H7 (cell line): ENCODE results near the gene TRAPPC5. TPM values are rescaled to one million over a fixed set of nuclear protein-coding genes. Genes with fewer than 3 reads are reported as not detected.

Experiments used
- DNase-seq: peaks from one replicate; pipeline ENCODE4 v3.0.0; 2012
- H3K27me3 ChIP-seq: 2 replicates; pipeline ENCODE4 v1.6.0; 2011; ENCODE audit warnings: mild to moderate bottlenecking, low read length; ENCODE audit not compliant: control insufficient read depth, insufficient read depth
- H3K36me3 ChIP-seq: replicated peaks from 2 replicates; pipeline ENCODE4 v1.5.1; 2011; ENCODE audit warnings: low read length; ENCODE audit not compliant: control insufficient read depth, insufficient read depth
- H3K4me3 ChIP-seq: 2 replicates; pipeline ENCODE4 v1.5.1; 2011; ENCODE audit warnings: low read depth, mild to moderate bottlenecking, control low read depth, low read length, moderate library complexity; ENCODE audit not compliant: insufficient read depth
- total RNA-seq: library from RNA; depleted of rRNA; stranded (reverse); fragments of >200 nt; shearing (Covaris generic); gene quantifications from 2 replicates; pipeline ENCODE4 v1.2.3, GENCODE V29; 2014; rRNA removed

The TRAPPC5 gene
- 92.2 and 137 TPM in 2 replicates for total RNA-seq

DNA sequence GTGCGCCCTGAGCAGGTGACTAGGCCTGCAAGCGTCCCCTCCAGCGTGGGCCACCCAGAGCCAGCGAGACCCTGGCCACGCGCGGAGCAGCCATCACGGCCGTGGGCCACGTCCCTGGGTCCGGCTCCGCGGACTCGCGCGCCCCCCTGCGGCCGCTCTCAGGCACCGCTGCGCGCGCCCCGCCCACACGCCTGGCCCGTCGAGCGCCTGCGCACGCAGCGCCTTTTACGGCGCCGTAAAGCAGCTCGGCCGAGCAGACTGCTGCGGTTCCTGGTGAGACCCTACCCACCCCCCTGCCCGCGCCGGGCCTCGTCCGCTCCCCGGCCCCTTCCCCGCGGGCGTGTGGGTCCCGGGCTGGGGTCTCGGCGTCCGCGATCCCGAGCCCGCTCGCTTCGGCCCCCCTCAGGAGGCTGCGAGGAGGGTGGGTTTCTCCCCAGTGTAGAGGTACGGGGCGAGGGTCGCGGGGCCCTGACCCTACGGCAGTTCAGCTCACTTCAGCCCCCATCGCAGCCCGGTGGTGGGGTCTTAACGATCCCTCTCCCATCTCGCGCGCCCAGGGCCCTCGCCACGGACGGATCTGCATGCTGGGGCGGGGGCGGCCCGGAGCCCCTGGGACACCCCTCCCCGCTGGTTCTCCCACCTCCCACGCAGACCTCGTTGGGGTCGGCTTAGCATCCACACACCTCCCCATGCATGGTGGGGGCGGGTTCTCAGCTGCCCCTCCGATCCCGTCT, at the start of gene TRAPPC5:
Gene TRAPPC5 (plus strand): TSS at position 228 of the 734 bp plus-strand sequence. CDS start 1,421 bp downstream, outside the sequence.
- H3K4me3 ChIP-seq = peak within 1 kb of the TSS; percentile 92
- peaks cover 7% of the 10 kb centered on the region; the same call in 1 of the 2 replicates for H3K27me3 ChIP-seq
- peaks cover 5% of the 10 kb centered on the region for H3K36me3 ChIP-seq
- peak; percentile 98 for DNase-seq

DNA sequence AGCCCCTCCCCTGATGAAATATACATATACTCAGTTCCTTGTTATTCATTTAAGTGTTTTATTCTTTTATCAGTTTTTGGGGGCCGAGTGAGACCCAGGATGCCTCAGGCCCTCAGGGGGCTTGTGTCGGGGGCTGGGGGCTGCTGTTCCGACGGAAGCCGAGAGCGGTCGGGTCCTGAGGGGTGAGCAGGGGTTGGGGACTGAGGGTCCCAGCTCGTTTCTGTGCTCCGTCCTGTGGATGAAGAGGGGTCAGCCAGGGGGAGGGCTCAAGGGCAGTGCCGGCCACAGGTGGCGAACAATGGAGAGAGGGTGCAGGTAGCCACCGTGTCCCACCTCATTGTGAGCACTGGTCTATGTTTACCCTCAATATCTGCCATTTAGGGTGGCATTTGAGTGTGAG, 49.1 kb upstream of the TRAPPC5 start:
- H3K4me3 ChIP-seq = no peak overlapping the region
- H3K27me3 ChIP-seq = peaks cover 18% of the 10 kb centered on the region
- DNase-seq = no peak
- H3K36me3 ChIP-seq = peaks cover 3% of the 10 kb centered on the region

DNA sequence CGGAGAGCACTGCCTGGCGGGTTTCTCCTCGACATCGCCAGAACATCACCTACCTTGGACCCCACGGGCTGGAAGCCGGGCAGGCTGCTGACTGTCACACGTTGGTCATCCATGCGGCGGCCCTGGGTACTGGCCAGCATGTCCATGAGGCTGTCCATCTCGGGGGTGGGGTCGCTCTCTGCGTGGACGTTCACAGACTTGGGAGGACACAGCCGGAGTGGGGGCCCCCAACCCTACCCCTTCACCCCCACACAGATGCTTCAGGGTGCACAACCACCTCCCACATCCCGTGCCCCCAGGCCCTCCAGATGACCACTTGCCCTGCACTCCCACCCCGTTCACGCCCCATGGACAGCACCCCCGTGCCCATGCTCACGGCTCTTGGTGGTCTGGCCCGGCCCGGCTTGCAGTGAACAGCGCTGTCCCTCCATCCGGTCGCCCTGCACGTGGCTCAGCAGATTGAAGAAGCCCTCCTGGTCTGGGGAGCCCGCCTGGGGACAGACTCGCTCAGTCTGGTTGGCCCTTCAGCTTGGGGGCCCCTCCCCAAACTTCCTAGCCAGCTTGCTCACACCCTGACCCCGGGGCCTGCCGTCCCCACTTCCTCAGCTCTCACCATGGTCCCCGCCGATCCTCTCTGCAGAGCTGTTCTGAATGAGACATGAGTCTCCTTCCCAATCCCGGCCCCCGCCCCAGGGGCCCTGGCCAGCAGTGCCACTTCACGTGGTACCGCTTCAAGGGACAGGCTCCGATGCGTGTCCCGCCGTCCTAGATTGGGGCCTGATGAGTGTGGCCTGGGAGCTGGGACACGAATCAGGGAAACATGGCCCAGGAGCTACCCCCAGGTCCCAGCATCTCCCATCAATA, 48.1 kb upstream of the TRAPPC5 start:
- Histone ChIP-seq H3K27me3 (peaks cover 19% of the 10 kb centered on the region), H3K36me3 (no peaks in the 10 kb centered on the region; the same call in 1 of the 2 replicates), H3K4me3 (no peak overlapping the region)
- DNase-seq = no peak

DNA sequence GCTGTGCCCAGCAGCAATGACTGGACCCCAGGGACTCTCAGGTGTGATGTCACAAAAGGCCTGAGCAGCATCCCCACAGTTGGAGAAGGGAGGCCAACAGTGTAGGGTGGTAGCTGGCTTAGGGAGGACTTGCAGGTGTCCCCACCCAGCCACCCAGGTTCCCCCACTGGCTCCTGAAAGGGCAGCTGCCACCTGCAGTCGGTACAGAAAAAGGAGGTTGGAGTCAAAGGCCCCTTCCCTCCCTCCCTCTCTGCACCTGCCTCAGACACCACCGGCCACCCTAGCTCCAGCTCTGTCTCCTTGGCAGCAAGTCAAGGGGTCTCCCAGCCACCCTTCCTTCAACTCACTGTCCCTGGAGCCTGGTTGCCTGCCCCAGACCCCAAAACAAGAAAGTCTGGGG, 46.9 kb upstream of the TRAPPC5 start, which contains the start of gene PCP2:
Gene PCP2 (minus strand): TSS at position 22 of the 400 bp plus-strand sequence. CDS start 262 bp downstream, outside the sequence.
- no peaks in the 10 kb centered on the region; the same call in 1 of the 2 replicates for H3K36me3 ChIP-seq
- peaks cover 19% of the 10 kb centered on the region for H3K27me3 ChIP-seq
- no peak for DNase-seq
- H3K4me3 ChIP-seq = no peak within 1 kb of the TSS

DNA sequence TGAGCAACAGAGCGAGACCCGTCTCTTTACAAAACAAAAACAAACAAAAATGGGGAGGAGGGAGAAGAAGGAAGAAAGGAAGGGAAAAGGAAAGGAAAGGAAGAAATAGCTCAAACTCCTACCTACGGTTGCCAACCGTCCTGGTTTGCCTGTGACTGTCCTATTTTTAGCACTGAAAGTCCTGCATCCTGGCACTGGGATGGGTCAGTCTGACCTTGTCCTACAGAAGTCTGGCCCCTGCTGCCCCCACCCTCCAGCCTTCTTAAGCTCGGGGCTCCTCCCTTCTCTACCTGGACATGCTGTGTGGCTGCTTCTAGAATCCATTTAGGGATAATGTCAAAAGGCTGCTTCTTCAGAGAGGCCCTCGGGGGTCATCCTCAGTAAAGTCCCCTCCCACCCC, 45.0 kb upstream of the TRAPPC5 start:
- H3K36me3 ChIP-seq = peaks cover 3% of the 10 kb centered on the region
- no peak for DNase-seq
- no peak overlapping the region for H3K4me3 ChIP-seq
- H3K27me3 ChIP-seq = peaks cover 19% of the 10 kb centered on the region

DNA sequence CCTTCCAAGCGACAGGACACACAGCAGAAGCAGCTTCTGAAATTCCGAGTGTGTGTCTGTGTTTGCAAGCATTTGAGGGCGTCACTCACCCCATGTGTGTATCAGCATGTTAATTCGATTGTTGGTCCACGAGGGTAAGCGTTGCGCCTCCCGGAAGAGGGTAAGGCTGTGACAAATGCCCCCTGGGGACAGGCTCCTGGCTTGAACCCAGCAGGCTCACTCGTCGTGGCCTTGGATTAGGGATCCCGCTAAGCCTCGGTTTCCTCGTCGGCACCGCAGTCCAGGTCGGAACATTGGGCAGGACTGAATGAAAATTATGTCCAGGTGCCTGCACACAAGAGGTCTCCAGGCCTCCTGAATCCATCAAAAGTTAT, 44.3 kb upstream of the TRAPPC5 start:
- H3K4me3 ChIP-seq = no peak overlapping the region

DNA sequence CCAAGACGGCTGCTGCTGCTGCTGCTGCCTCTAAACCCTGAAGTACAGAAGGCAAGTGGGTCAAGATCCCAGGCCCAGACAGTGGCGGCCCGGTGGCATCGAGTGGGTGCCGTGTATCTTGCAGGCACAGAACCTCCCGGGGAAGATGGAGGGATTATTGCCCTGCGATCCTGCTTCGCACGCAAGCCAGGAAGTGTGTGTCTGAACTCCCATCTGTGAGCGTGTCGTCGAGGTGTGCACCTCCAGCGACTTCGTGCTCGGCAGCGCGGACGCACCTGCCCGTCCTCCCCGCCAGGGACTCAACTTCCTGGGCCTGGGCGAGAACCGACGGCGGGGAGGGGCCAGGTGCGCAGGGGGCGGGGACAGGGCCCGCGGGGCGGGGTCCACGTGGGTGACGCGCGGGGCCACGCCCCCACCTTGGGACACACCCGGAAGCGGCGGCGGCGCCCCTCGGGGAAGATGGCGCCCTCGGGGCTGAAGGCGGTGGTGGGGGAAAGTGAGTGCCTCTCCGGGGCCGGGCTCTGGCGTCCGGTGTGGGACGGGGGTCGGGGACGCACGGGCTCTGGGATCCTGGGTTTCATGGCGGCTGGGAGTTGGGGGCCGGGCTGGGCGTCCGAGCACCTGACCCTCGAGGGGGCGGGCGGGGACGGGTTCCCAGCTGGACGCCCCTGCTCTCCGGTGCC, 43.8 kb upstream of the TRAPPC5 start, which contains the start of gene STXBP2:
Gene STXBP2 (plus strand): TSS at position 420 of the 683 bp plus-strand sequence. CDS start 40 bp downstream, at position 460.
- peaks cover 19% of the 10 kb centered on the region for H3K27me3 ChIP-seq
- DNase-seq = peak; percentile 100
- H3K36me3 ChIP-seq = peaks cover 3% of the 10 kb centered on the region
- H3K4me3 ChIP-seq = peak within 1 kb of the TSS; percentile 58

More for the DNA sequence above, 44.3 kb upstream of the TRAPPC5 start:
- Histone ChIP-seq H3K36me3 (peaks cover 3% of the 10 kb centered on the region), H3K27me3 (peaks cover 19% of the 10 kb centered on the region)
- no peak for DNase-seq

DNA sequence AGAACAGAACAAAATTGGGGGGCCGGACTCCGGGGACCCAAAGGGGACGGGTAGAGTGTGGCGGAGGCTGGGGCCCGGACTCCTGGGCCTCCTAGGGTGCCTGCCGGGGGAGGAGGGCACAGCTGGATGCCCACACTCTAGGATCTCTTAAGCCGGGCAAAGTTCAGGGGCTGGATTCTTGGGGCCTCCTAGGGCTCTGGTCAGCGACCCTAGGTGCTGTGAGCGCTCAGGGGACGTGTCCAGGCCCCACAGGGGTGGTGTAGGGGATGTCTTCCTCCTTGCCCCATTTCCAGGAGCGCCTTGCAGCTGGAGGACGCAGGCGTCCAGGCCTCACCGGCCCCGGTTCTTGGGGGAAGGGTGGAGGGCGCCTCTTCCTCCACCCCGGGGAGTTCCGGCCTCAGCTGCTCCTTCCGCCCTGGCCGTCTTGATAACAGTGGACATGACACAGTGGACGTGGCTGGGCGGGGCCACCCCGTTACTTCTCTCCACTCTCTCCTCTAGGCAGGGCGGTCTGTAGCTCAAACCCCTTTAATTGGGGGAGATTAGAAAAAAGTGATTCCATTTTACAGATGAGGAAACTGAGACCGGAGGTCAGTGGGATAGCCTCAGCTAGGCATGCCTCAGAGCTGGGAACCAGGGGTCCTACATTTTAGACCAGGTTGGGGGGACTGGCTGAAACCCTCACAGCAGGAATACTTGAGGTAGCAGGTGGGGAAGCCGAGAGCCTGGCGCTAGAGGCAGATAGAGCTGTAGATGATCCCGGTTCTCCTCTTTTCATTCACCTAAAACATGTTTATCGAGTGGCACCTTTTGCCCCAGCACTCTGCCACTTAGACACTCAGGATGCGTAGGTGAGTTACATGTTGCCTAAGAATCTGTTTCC, 43.0 kb upstream of the TRAPPC5 start:
- peak; percentile 81 for DNase-seq
- Histone ChIP-seq H3K4me3 (peak overlapping the region; percentile 58), H3K27me3 (peaks cover 19% of the 10 kb centered on the region), H3K36me3 (peaks cover 3% of the 10 kb centered on the region)

DNA sequence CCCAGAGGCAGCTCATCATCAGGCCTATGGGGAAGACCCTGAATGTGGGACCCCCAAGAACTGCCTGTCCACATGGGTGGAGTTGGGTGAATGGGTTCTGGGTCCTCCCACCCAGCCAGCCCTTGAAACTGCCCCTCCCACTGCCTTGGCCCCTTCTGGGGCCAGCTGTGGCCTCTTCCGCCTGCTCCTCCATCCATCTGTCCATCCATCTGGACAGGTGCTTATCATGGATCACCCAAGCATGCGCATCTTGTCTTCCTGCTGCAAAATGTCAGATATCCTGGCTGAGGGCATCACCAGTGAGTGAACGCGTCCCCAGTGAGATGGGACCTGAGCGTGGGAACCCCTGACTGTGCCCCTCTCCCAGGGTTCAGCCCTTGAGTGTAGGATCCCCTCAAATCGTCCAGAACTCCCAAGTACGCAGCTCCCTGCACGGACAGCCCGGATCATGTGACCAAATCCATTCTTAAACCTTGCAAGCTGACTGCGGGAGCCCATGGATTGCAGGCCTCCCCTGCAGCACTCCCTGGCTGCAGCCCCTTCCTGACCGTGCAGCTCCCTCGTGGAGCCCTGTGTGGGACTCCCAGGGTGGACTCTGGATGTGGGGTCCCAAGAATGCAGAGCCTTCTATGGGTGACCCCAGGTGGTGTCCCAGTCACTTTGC, 41.7 kb upstream of the TRAPPC5 start:
- no peak for DNase-seq
- Histone ChIP-seq H3K4me3 (no peak overlapping the region), H3K27me3 (peaks cover 19% of the 10 kb centered on the region), H3K36me3 (peaks cover 3% of the 10 kb centered on the region)

DNA sequence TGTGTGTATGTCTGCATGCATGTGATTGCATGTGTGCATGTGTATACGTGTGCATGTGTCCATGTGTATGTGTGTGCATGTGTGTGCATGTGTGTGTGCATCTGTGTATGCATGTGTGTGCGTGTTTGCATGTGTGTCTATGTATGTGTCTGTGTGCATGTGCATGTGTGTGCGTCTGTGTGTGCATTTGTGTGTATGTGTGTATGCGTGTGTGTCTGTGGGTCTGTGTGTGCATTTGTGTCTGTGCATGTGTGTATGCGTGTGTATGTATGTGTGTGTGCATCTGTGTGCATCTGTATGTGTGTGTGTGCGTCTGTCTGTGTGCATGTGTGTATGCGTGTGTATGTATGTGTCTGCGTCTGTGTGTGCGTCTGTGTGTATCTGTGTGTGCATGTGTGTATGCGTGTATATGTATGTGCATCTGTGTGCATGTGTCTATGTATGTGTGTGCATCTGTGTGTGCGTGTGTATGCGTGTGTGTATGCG, 40.7 kb upstream of the TRAPPC5 start:
- H3K36me3 ChIP-seq = peaks cover 3% of the 10 kb centered on the region
- no peak for DNase-seq
- H3K27me3 ChIP-seq = peaks cover 15% of the 10 kb centered on the region
- no peak overlapping the region for H3K4me3 ChIP-seq

DNA sequence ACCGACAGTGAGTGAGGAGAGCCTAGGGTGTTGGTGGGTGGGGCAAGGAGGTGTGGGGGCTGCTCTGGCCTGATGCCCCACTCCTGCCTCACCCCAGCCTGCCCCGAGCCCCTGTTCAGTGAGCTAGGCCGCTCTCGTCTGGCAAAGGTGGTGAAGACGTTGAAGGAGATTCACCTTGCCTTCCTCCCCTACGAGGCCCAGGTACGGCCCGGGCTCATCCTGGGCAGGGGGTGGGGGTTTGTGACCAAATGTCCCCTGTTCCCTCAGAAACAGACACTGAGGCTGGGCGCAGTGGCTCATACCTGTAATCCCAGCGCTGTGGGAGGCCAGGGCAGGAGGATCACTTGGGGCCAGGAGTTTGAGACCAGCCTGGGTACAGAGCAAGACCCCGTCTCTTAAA, 39.8 kb upstream of the TRAPPC5 start:
- Histone ChIP-seq H3K36me3 (peaks cover 3% of the 10 kb centered on the region), H3K27me3 (peaks cover 9% of the 10 kb centered on the region), H3K4me3 (no peak overlapping the region)
- DNase-seq = no peak

DNA sequence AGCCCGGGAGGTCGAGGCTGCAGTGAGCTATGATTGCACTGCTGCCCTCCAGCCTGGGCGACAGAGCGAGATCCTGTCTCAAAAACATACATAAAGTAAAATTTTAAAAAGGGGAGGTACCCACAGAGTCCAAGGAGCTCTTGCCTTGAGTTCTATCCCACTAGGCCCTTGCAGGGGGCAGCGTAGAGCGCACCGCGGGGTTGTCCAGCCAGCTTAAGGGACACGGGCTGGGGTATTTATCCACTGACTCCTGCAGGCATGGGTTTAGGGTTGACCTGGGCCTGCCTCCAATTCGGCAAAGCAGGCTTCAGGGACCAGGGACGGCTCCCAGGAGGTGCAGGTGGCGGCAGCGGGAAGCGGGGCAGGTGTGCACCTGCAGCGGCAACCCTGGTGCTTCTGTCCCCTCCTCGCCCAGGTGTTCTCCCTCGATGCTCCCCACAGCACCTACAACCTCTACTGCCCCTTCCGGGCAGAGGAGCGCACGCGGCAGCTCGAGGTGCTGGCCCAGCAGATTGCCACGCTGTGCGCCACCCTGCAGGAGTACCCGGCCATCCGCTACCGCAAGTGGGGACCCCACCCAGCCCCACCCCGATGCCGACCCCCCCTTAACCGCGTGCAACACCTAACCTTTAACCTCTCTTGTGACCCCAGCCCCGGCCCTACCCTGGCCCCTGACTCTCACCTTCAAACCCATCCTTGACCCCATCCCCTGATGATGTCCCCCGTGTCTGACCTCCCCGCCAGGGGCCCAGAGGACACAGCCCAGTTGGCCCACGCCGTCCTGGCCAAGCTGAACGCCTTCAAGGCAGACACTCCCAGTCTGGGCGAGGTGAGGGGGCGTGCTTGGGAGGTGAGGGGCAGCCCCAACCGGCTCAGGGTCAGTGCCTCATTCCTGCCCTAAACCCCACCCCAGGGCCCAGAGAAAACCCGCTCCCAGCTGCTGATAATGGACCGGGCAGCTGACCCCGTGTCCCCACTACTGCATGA, 39.0 kb upstream of the TRAPPC5 start:
- peak; percentile 79 for DNase-seq
- H3K27me3 ChIP-seq = peaks cover 2% of the 10 kb centered on the region; the same call in 1 of the 2 replicates
- H3K36me3 ChIP-seq = peaks cover 3% of the 10 kb centered on the region
- no peak overlapping the region for H3K4me3 ChIP-seq
